Suprapubic skin (tissue), 4 donors: ENCODE results near the gene ADRB1.

Experiments
- POLR2A ChIP-seq, 2 donors: fragments of 450-650 bp; IDR thresholded peaks; one replicate each; pipeline ENCODE4 v1.6.1; 2017; ENCODE audit warnings: antibody characterized with exemption in 2 of 2, mild to moderate bottlenecking in 2 of 2, moderate library complexity in 2 of 2
- POLR2AphosphoS5 ChIP-seq, 3 donors: sonication (generic); formaldehyde crosslinking; IDR thresholded peaks; one replicate each; pipeline ENCODE4 v1.6.1; 2017; ENCODE audit warnings: antibody characterized with exemption in 3 of 3
- TF ChIP-seq, protein P1 (sequence below), 2 donors: fragments of 200-600 bp in 1 of 2; fragments of 450-650 bp in 1 of 2; sonication (generic) in 1 of 2; IDR thresholded peaks; one replicate each; pipeline ENCODE4 v1.5.1; 2016 to 2019; ENCODE audit warnings: antibody characterized with exemption in 2 of 2, mild to moderate bottlenecking in 1 of 2, moderate library complexity in 1 of 2

DNA sequence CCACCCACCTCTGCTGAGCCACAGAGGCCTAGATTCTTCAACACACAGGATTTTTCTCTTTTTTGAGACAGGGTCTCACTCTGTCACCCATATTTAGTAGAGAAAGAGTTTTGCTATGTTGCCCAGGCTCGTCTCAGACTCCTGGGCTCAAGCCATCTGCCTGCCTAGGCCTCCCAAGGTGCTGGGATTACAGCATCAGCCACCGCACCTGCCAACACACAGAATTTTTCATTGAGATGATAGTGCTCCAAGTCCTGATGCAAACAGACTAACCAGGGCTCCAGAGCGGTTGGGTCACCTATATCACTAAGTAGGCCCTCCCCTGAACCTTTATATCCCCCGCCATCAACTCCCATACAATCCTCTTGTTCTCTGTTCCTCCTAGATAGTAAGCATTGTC is 24.4 kb upstream of the ADRB1 start:
- TF ChIP-seq POLR2A (IDR thresholded peaks at IDR 0.05) (no peak), POLR2AphosphoS5 (IDR thresholded peaks at IDR 0.05) (no peak)
- TF ChIP-seq, protein P1, sequence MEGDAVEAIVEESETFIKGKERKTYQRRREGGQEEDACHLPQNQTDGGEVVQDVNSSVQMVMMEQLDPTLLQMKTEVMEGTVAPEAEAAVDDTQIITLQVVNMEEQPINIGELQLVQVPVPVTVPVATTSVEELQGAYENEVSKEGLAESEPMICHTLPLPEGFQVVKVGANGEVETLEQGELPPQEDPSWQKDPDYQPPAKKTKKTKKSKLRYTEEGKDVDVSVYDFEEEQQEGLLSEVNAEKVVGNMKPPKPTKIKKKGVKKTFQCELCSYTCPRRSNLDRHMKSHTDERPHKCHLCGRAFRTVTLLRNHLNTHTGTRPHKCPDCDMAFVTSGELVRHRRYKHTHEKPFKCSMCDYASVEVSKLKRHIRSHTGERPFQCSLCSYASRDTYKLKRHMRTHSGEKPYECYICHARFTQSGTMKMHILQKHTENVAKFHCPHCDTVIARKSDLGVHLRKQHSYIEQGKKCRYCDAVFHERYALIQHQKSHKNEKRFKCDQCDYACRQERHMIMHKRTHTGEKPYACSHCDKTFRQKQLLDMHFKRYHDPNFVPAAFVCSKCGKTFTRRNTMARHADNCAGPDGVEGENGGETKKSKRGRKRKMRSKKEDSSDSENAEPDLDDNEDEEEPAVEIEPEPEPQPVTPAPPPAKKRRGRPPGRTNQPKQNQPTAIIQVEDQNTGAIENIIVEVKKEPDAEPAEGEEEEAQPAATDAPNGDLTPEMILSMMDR (IDR thresholded peaks at IDR 0.05) = no peak
